Parathyroid adenoma (tissue), 2 donors: ENCODE data around the gene TNFSF4.

Experiments
- H2AFZ ChIP-seq: fragments of 300-600 bp; sonication (generic); one replicate; pipeline ENCODE4 v1.7.0; 2017; ENCODE audit warnings: antibody characterized with exemption, mild to moderate bottlenecking
- H3K27ac ChIP-seq: fragments of 300-600 bp; sonication (generic); one replicate; pipeline ENCODE4 v1.7.0; 2017
- H3K27me3 ChIP-seq: fragments of 300-600 bp; sonication (generic); one replicate; pipeline ENCODE4 v1.7.0; 2017; ENCODE audit warnings: low read length; ENCODE audit not compliant: control insufficient read depth, insufficient read depth
- H3K36me3 ChIP-seq: fragments of 300-600 bp; sonication (generic); one replicate; pipeline ENCODE4 v1.7.0; 2017; ENCODE audit warnings: low read length; ENCODE audit not compliant: control insufficient read depth, insufficient read depth
- H3K4me1 ChIP-seq: fragments of 300-600 bp; sonication (generic); one replicate; pipeline ENCODE4 v1.7.0; 2017; ENCODE audit warnings: control low read depth
- H3K4me2 ChIP-seq: fragments of 300-600 bp; sonication (generic); one replicate; pipeline ENCODE4 v1.7.0; 2017; ENCODE audit warnings: low read length
- H3K4me3 ChIP-seq: fragments of 300-600 bp; sonication (generic); one replicate; pipeline ENCODE4 v1.7.0; 2017; ENCODE audit warnings: low read depth, low read length
- H3K79me2 ChIP-seq: fragments of 300-600 bp; sonication (generic); one replicate; pipeline ENCODE4 v1.7.0; 2017; ENCODE audit warnings: control low read depth
- H3K9ac ChIP-seq: fragments of 300-600 bp; sonication (generic); one replicate; pipeline ENCODE4 v1.7.0; 2017; ENCODE audit warnings: mild to moderate bottlenecking
- H3K9me3 ChIP-seq: fragments of 300-600 bp; sonication (generic); one replicate; pipeline ENCODE4 v1.7.0; 2017; ENCODE audit warnings: low read length; ENCODE audit not compliant: control insufficient read depth
- CTCF ChIP-seq: fragments of 300-600 bp; sonication (generic); IDR thresholded peaks from one replicate; pipeline ENCODE4 v1.7.0; 2017; ENCODE audit warnings: antibody characterized with exemption, mild to moderate bottlenecking
- donor health status: primary hyperparathyroidism.

The TNFSF4 gene

GRCh38 chr1:173213665-173214064 lies 6.5 kb upstream of the TNFSF4 start:
- Histone ChIP-seq H3K79me2 (no peaks in the 10 kb centered on the region), H3K4me2 (no peak overlapping the region), H3K9me3 (no peaks in the 10 kb centered on the region), H3K4me1 (no peaks in the 10 kb centered on the region), H3K36me3 (no peaks in the 10 kb centered on the region), H3K4me3 (no peak overlapping the region), H3K27ac (no peak overlapping the region), H2AFZ (no peak overlapping the region), H3K27me3 (no peaks in the 10 kb centered on the region), H3K9ac (no peak overlapping the region)
- TF ChIP-seq CTCF = no peak

- H3K27me3 ChIP-seq = no peaks in the 10 kb centered on the region
- no peak overlapping the region for H3K4me3 ChIP-seq
- H3K4me2 ChIP-seq = no peak overlapping the region
- no peak for TF ChIP-seq CTCF
- no peak overlapping the region for H3K9ac ChIP-seq
- H2AFZ ChIP-seq = no peak overlapping the region
- no peaks in the 10 kb centered on the region for H3K9me3 ChIP-seq
- no peaks in the 10 kb centered on the region for H3K4me1 ChIP-seq
- H3K79me2 ChIP-seq = no peaks in the 10 kb centered on the region
- H3K27ac ChIP-seq = no peak overlapping the region
- no peaks in the 10 kb centered on the region for H3K36me3 ChIP-seq
Observed at GRCh38 chr1:173212952-173213491, 5.9 kb upstream of the TNFSF4 start.

GRCh38 chr1:173210716-173211231 lies 3.6 kb upstream of the TNFSF4 start:
- Histone ChIP-seq H3K9me3 (no peaks in the 10 kb centered on the region), H3K27me3 (no peaks in the 10 kb centered on the region), H3K4me2 (no peak overlapping the region), H3K36me3 (no peaks in the 10 kb centered on the region), H3K4me1 (no peaks in the 10 kb centered on the region), H3K4me3 (no peak overlapping the region), H3K79me2 (no peaks in the 10 kb centered on the region), H3K9ac (no peak overlapping the region), H2AFZ (no peak overlapping the region), H3K27ac (no peak overlapping the region)
- no peak for TF ChIP-seq CTCF

GRCh38 chr1:173210283-173210682 lies 3.2 kb upstream of the TNFSF4 start:
- H3K9ac ChIP-seq = no peak overlapping the region
- no peak overlapping the region for H2AFZ ChIP-seq
- no peaks in the 10 kb centered on the region for H3K4me1 ChIP-seq
- no peak overlapping the region for H3K4me2 ChIP-seq
- H3K79me2 ChIP-seq = no peaks in the 10 kb centered on the region
- no peak overlapping the region for H3K4me3 ChIP-seq
- H3K9me3 ChIP-seq = no peaks in the 10 kb centered on the region
- H3K27me3 ChIP-seq = no peaks in the 10 kb centered on the region
- TF ChIP-seq CTCF = no peak
- H3K27ac ChIP-seq = no peak overlapping the region
- H3K36me3 ChIP-seq = no peaks in the 10 kb centered on the region

- no peak overlapping the region for H3K27ac ChIP-seq
- H3K27me3 ChIP-seq = no peaks in the 10 kb centered on the region
- no peaks in the 10 kb centered on the region for H3K79me2 ChIP-seq
- TF ChIP-seq CTCF = no peak
- no peaks in the 10 kb centered on the region for H3K4me1 ChIP-seq
- H3K36me3 ChIP-seq = no peaks in the 10 kb centered on the region
- no peak overlapping the region for H3K9ac ChIP-seq
- no peak overlapping the region for H2AFZ ChIP-seq
- no peak overlapping the region for H3K4me2 ChIP-seq
- no peaks in the 10 kb centered on the region for H3K9me3 ChIP-seq
- no peak overlapping the region for H3K4me3 ChIP-seq
Observed at GRCh38 chr1:173208868-173209267, 1.7 kb upstream of the TNFSF4 start.
